HG03139 (cell line): ENCODE data around the gene OR52M1.

Source experiments
- ATAC-seq: cut with Tn5 transposase; IDR thresholded peaks from one replicate; pipeline ENCODE4 v1.9.1; 2021; ENCODE audit not compliant: unreplicated experiment

Gene OR52M1

DNA sequence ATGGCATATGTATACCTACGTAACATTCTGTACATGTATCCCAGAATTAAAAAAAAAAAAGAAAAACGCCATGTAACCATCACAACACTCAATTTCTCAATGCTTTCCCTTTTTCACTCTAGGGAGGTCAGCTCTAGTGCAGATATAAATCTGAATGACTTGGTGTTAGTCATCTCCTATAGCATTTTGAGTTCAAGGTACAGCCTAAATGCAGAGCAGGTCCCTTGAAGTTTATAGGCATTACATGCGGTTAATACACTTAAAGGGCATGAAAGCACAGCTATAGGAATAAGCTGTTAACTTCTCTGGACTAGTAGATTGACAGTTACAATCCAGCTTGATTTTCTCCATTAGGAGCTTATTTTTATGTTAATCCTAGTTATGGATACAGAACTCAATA is 20.4 kb downstream of the OR52M1 start:
- ATAC-seq = no peak

DNA sequence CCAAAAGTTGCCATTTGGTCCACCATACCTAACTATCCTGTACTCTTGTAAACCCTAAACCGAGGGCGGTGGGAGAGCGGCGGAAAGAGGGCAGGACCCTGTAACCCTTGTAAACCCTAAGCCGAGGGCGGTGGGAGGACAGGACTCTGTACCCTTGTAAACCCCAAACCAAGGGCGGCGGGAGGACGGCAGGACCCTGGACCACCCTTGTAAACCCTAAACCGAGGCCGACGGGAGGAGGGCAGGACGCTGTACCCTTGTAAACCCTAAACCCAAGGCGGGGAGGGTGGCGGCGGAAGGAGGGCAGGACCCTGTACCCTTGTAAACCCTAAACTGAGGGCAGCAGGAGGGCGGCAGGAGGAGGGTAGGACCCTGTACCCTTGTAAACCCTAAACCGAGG is 24.1 kb downstream of the OR52M1 start:
- no peak for ATAC-seq

DNA sequence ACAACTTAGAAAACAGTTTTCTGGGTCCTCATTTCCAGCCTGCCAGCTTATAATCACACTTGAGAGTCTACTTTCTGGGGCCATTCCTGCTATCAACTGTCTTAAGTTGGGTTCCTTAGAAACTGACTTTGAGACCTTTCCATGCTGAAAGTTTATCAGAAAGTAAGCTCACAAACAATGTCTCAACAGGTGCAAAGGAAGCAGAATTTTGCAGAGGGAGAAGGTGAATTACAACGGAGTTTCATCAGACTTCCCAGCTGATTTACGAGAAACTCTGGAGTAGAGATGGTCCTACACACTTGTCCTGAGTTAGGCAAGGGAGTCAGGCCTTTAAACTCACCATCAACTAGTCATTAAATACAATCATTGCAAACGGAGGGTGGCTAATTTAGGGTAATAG is 31.9 kb downstream of the OR52M1 start:
- no peak for ATAC-seq

DNA sequence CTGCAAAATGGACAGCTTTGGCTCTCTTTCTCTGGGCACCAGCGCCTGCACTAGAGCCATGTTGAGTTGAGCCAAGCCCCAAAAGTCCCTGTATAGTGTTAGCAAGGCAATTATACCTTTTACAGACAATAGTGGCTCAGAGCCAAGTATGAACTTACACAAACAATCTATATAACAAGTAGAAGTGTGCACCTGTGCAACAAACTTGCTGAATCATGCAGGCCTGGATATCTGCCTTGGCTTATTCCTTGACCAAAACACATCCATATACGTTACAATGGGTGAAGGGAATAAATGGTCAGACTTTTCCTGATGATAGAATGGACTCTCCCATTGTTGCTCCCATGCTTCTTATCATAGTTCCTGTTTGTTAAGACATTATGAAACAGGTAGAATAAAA is 32.8 kb downstream of the OR52M1 start:
- ATAC-seq = no peak

DNA sequence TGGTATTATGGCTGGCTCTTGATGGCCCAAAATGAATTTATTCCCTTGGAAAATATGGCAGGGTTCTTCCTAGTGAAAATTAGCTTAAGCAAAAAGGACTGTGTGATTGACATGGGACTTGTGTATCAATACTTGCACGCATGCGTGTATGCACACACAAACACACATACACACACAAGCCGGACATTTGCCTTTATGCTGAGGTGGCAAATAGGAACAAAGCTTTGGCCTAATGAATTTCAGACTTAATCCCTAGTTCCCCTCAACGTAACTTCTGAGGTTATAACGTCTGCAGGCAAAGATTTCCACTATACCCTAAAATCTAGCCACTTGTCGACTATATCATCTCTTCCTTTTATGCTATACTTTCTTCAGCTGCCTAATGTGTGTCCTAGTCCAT is 33.6 kb downstream of the OR52M1 start:
- ATAC-seq = no peak

DNA sequence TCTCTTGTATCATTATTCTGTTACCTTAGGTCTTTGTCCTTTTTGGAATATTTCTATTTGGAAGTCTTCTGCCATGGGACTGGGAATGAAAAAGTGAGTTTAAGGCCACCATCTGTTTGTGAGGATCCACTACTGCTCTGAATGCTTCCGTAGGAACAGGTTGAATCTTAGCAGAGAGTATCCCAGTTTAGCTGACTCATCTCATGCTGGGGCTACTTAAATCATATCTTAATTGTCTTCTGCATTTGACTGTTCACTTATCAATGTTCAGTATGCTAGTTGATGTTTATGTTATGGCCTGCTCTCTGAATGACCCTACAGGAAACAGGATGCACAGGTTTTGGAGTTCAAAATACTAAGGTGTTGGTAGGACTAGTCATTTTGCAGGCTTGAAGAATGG is 35.1 kb downstream of the OR52M1 start:
- ATAC-seq = no peak

DNA sequence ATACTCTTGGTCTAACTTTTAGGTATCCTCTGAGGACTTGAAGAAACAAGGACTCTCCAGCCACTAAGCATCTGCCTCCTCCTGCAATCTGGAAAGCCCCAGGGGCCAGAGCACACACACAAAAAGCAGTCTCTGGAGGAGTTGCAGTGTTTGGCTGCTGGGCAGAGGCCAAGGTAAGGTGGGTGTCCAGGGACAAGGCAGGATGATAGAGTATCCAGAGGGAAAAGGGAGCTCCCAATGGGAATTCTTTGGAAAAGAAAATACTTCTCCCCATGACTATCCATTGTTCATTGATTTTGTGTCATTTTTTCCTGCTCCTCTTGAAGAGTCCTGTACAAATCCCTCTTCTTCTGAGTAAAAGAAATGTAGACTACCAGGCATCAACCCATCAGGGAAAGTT is 36.5 kb downstream of the OR52M1 start, which contains the start of gene OR52I2:
Gene OR52I2, plus strand, starts transcription at position 301 of the 400 bp plus-strand sequence.
- ATAC-seq = no peak

DNA sequence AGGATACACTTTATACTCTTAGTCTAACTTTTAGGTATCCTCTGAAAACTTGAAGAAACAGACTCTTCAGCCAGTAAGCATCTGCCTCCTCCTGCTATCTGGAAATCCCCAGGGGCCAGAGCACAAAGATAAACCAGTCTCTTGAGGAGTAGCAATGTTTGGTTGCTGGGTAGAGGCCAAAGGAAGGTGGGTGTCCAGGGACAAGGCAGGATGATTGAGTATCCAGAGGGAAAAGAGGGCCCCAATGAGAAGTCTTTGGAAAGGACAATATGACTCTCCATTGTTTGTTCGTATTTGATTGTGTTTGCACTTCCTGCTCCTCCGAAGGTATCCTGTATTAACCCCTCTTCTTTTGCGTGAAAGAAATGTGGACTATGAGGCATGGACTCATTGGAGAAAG is 44.0 kb downstream of the OR52M1 start:
- ATAC-seq = no peak

DNA sequence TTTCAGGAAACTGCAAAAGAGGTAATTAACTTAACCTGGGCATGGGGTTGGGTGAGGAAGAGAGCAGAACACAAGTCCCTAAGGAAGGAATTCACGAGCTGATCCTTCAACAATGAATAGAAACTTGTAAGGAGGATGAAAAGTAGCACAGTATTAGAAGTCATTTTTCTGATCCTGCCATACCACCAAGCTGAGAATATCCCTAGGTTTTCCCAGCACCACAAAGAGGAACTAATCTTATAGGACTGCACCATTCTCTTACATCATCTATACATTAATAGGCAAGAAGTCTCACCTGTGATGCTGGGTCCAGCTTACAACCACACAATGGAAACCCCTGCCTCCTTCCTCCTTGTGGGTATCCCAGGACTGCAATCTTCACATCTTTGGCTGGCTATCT is 48.7 kb downstream of the OR52M1 start, which contains the start of gene OR52I1:
Gene OR52I1, plus strand, starts transcription at position 301 of the 400 bp plus-strand sequence. Its CDS starts 0 bp downstream, at position 301.
- no peak for ATAC-seq
